ENCODE results near the gene GABBR2.

Gene GABBR2

GRCh38 chr9:98383758-98384157 is 325.0 kb downstream of the GABBR2 start:
- DNase-seq = no peak

- no peak for DNase-seq
These were observed 327.2 kb downstream of the GABBR2 start for GRCh38 chr9:98381311-98382103.

- DNase-seq = peak; percentile 28
These were observed 328.6 kb downstream of the GABBR2 start for GRCh38 chr9:98380065-98380681.

- DNase-seq = no peak
These were observed 329.2 kb downstream of the GABBR2 start for GRCh38 chr9:98379572-98379971.

GRCh38 chr9:98378794-98379193 is 329.9 kb downstream of the GABBR2 start:
- DNase-seq = no peak

- no peak for DNase-seq
These were observed 330.4 kb downstream of the GABBR2 start for GRCh38 chr9:98378206-98378780.

GRCh38 chr9:98375138-98375726 is 333.5 kb downstream of the GABBR2 start:
- no peak for DNase-seq

GRCh38 chr9:98374385-98375051 is 334.2 kb downstream of the GABBR2 start:
- no peak for DNase-seq

GRCh38 chr9:98373609-98374008 is 335.1 kb downstream of the GABBR2 start:
- DNase-seq = no peak

- DNase-seq = no peak
These were observed 336.5 kb downstream of the GABBR2 start for GRCh38 chr9:98372077-98372836.

- DNase-seq = no peak
These were observed 337.8 kb downstream of the GABBR2 start for GRCh38 chr9:98370976-98371315.

- DNase-seq = no peak
These were observed 338.3 kb downstream of the GABBR2 start for GRCh38 chr9:98370300-98370975.

- DNase-seq = no peak
These were observed 338.8 kb downstream of the GABBR2 start for GRCh38 chr9:98369896-98370295.

- DNase-seq = no peak
These were observed 339.3 kb downstream of the GABBR2 start for GRCh38 chr9:98369471-98369870.

- DNase-seq = no peak
These were observed 339.7 kb downstream of the GABBR2 start for GRCh38 chr9:98369066-98369425.

GRCh38 chr9:98368366-98369065 is 340.2 kb downstream of the GABBR2 start:
- DNase-seq = no peak

GRCh38 chr9:98367923-98368322 is 340.8 kb downstream of the GABBR2 start:
- DNase-seq = no peak

GRCh38 chr9:98367371-98367900 is 341.3 kb downstream of the GABBR2 start:
- no peak for DNase-seq

- DNase-seq = no peak
These were observed 343.0 kb downstream of the GABBR2 start for GRCh38 chr9:98365781-98366180.

- no peak for DNase-seq
These were observed 343.5 kb downstream of the GABBR2 start for GRCh38 chr9:98365227-98365669.

GRCh38 chr9:98364086-98364485 is 344.6 kb downstream of the GABBR2 start:
- DNase-seq = no peak
